HepG2 (cell line): ENCODE results near the gene MT4. TPM values are rescaled to one million over a fixed set of nuclear protein-coding genes. Genes with fewer than 3 reads are reported as not detected.

Experiments
- ATAC-seq: fragments of 200-7000 bp; cut with Tn5 transposase; 3 replicates; pipeline ENCODE4 v1.9.1; 2020; ENCODE audit warnings: mild to moderate bottlenecking, moderate library complexity
- Bru-seq: library from RNA; stranded (reverse); fragments of 400-500 nt; gene quantifications from one replicate; lab custom pipeline; 2021; lab: Mats Ljungman, UMichigan
- BruChase-seq, 2 experiments: library from RNA; stranded (reverse); fragments of 400-500 nt; gene quantifications; one replicate each; lab custom pipeline; 2021; lab: Mats Ljungman, UMichigan
- BruUV-seq: library from RNA; stranded (reverse); fragments of 400-500 nt; replicated peaks from 2 replicates; lab custom pipeline; 2021; lab: Mats Ljungman, UMichigan
- CTCF ChIA-PET: fragments of 300-600 bp; formaldehyde crosslinking; extraction: SDS; loops from one replicate; lab custom pipeline; 2021; ENCODE audit warnings: low total read pairs, inconsistent platforms, low intra/inter-chr PET ratio; lab: Yijun Ruan, JAX
- POLR2A ChIA-PET: fragments of 350-600 bp; sonication (Branson Sonifier 250); formaldehyde crosslinking; loops from one replicate; lab custom pipeline; 2020; ENCODE audit warnings: antibody characterized with exemption, inconsistent platforms; lab: Yijun Ruan, JAX
- DNase-seq: peaks from one replicate; pipeline ENCODE4 v3.0.0-alpha.2; 2015; ENCODE audit warnings: low spot score
- FAIRE-seq: peaks from 3 replicates; lab custom pipeline; 2011; peaks lifted over from hg19 to GRCh38; lab: Jason Lieb, UNC
- H2AFZ ChIP-seq: one replicate; pipeline ENCODE4 v1.6.1; 2011; ENCODE audit warnings: low read length, inconsistent platforms
- H3K27ac ChIP-seq: fragments of 300-600 bp; 3 replicates; pipeline ENCODE4 v1.8.0; 2011; ENCODE audit warnings: mixed run types, mild to moderate bottlenecking, mixed read lengths, low read length, inconsistent platforms; ENCODE audit not compliant: insufficient read depth; ENCODE audit errors: extremely low read length
- H3K27me3 ChIP-seq, 2 experiments: fragments of 200-600 bp in 1 of 2; 2 replicates in 1 of 2; 3 replicates in 1 of 2; pipeline versions ENCODE4 v1.6.0 to v1.8.0; 2011; ENCODE audit warnings: low read length in 2 of 2, mild to moderate bottlenecking in 2 of 2, moderate library complexity in 2 of 2, inconsistent platforms in 1 of 2; ENCODE audit not compliant: insufficient read depth in 2 of 2, control insufficient read depth in 1 of 2
- H3K36me3 ChIP-seq, 2 experiments: fragments of 200-600 bp in 1 of 2; replicated peaks in 1 of 2; 2 replicates in 1 of 2; 3 replicates in 1 of 2; pipeline versions ENCODE4 v1.5.1 to v1.8.0; 2011; ENCODE audit warnings: low read length in 2 of 2, inconsistent platforms in 1 of 2; ENCODE audit not compliant: insufficient read depth in 2 of 2, control insufficient read depth in 1 of 2
- H3K4me1 ChIP-seq: 2 replicates; pipeline ENCODE4 v1.5.1; 2012; ENCODE audit warnings: low read length, inconsistent platforms; ENCODE audit not compliant: insufficient read depth
- H3K4me2 ChIP-seq: 2 replicates; pipeline ENCODE4 v1.6.0; 2011; ENCODE audit warnings: low read depth, low read length, inconsistent platforms
- H3K4me3 ChIP-seq, 3 experiments: fragments of 200-600 bp in 1 of 3; sonication (generic), shearing (Covaris generic) in 1 of 3; replicated peaks in 1 of 3; 2 replicates each; pipeline ENCODE4 v1.5.1; 2011 to 2016; ENCODE audit warnings: low read length in 3 of 3, inconsistent platforms in 2 of 3, low read depth in 2 of 3, mild to moderate bottlenecking in 2 of 3, control low read depth in 1 of 3, mixed read lengths in 1 of 3; ENCODE audit not compliant: insufficient read depth in 1 of 3
- H3K79me2 ChIP-seq: one replicate; pipeline ENCODE4 v1.6.1; 2011; ENCODE audit warnings: low read length, inconsistent platforms; ENCODE audit not compliant: insufficient read depth
- H3K9ac ChIP-seq: 2 replicates; pipeline ENCODE4 v1.6.0; 2011; ENCODE audit warnings: mild to moderate bottlenecking, low read depth, low read length, inconsistent platforms; ENCODE audit not compliant: insufficient read depth
- H3K9me3 ChIP-seq: 2 replicates; pipeline ENCODE4 v1.5.1; 2012; ENCODE audit warnings: mild to moderate bottlenecking, low read length
- H4K20me1 ChIP-seq: 2 replicates; pipeline ENCODE4 v1.6.0; 2011; ENCODE audit warnings: inconsistent platforms, mild to moderate bottlenecking, low read length, moderate library complexity; ENCODE audit not compliant: insufficient read depth
- MTA1 ChIP-seq: sonication (generic); formaldehyde crosslinking; IDR thresholded peaks from 2 replicates; pipeline ENCODE4 v1.4.0; 2020; ENCODE audit warnings: missing genetic modification reagents, mild to moderate bottlenecking, borderline replicate concordance
- ZFP36L1 ChIP-seq: sonication (generic); formaldehyde crosslinking; IDR thresholded peaks from 2 replicates; pipeline ENCODE4 v1.8.0; 2022; ENCODE audit warnings: mild to moderate bottlenecking, missing genetic modification reagents, moderate library complexity
- WGBS: methylation state at CpG from one replicate; pipeline ENCODE4 v1.1.6; 2017; ENCODE audit warnings: low lambda C conversion rate; 5-methylcytosine and 5-hydroxymethylcytosine counted together
- in situ Hi-C: cut with HindIII; loops from 2 replicates; pipeline ENCODE4 v1.10.0; 2017; ENCODE audit warnings: low pct_unique_long_range_greater_than_20kb; ENCODE audit not compliant: extremely low pct_ligation_motif_present
- intact Hi-C: fragments of 100-400 bp; cut with micrococcal nuclease; formaldehyde crosslinking; loops from one replicate; pipeline ENCODE4 v1.10.0; 2022; ENCODE audit not compliant: unreplicated experiment
- long read RNA-seq, 2 experiments: library from RNA in 1 of 2; library from polyadenylated mRNA in 1 of 2; stranded (forward) in 1 of 2; unstranded in 1 of 2; transcript quantifications; one replicate each; pipeline ENCODE4 v2.0.0, GENCODE V29; 2019 to 2022
- polyA minus RNA-seq, 3 experiments: library from RNA; depleted of rRNA, polyadenylated mRNA; stranded (reverse); fragments of >200 nt; gene quantifications; 2 replicates each; pipeline ENCODE4 v1.2.3, GENCODE V29; 2011; ENCODE audit warnings: low replicate concordance in 1 of 3
- polyA plus RNA-seq, 8 experiments: library from polyadenylated mRNA; depleted of rRNA in 3 of 8; stranded (reverse) in 7 of 8; unstranded in 1 of 8; fragments of >200 nt; fragmentation: Illumina TruSeq in 4 of 8; extraction: Trizol in 4 of 8; gene quantifications; 2 replicates each; pipeline versions ENCODE4 v1.2.1 to v1.2.3, GENCODE V29; 2011 to 2016; ENCODE audit warnings: low read depth in 4 of 8, missing spikeins in 1 of 8, mixed read lengths in 1 of 8; ENCODE audit not compliant: insufficient read depth in 1 of 8
- total RNA-seq, 5 experiments: library from RNA; depleted of rRNA; stranded (reverse); fragments of >200 nt; fragmentation: Illumina TruSeq; extraction: Trizol; gene quantifications; 2 replicates each; pipeline ENCODE4 v1.2.3, GENCODE V29; 2016; ENCODE audit warnings: low read depth in 1 of 5

The MT4 gene
- total RNA-seq (2016; rRNA removed; fragmentation: Illumina TruSeq; extraction: Trizol), result not detected in 2 replicates
- not detected in 2 replicates for total RNA-seq (2016; cell fraction: cytosol; rRNA removed; fragmentation: Illumina TruSeq; extraction: Trizol; ENCODE audit: low read depth)
- not detected in 2 replicates for total RNA-seq (2016; cell fraction: insoluble cytoplasmic fraction; rRNA removed; fragmentation: Illumina TruSeq; extraction: Trizol)
- not detected in 2 replicates for total RNA-seq (2016; cell fraction: membrane; rRNA removed; fragmentation: Illumina TruSeq; extraction: Trizol)
- total RNA-seq (2016; cell fraction: nucleus; rRNA removed; fragmentation: Illumina TruSeq; extraction: Trizol), result not detected in 2 replicates
- polyA plus RNA-seq (2011; rRNA removed), result not detected in 2 replicates
- polyA plus RNA-seq (2011; cell fraction: cytosol; rRNA removed), result not detected in 2 replicates
- polyA plus RNA-seq (2011; cell fraction: nucleus; rRNA removed), result not detected in 2 replicates
- polyA plus RNA-seq (2012), result not detected in 2 replicates
- not detected in 2 replicates for polyA plus RNA-seq (2016; cell fraction: cytosol; fragmentation: Illumina TruSeq; extraction: Trizol; ENCODE audit: low read depth)
- not detected in 2 replicates for polyA plus RNA-seq (2016; cell fraction: insoluble cytoplasmic fraction; fragmentation: Illumina TruSeq; extraction: Trizol; ENCODE audit: low read depth)
- polyA plus RNA-seq (2016; cell fraction: membrane; fragmentation: Illumina TruSeq; extraction: Trizol; ENCODE audit: low read depth), result not detected in 2 replicates
- polyA plus RNA-seq (2016; cell fraction: nucleus; fragmentation: Illumina TruSeq; extraction: Trizol; ENCODE audit: insufficient read depth, low read depth), result not detected in 2 replicates
- polyA minus RNA-seq (2011; rRNA and poly(A)+ RNA removed; ENCODE audit: low replicate concordance), result not detected in 2 replicates
- not detected in 2 replicates for polyA minus RNA-seq (2011; cell fraction: cytosol; rRNA and poly(A)+ RNA removed)
- not detected in 2 replicates for polyA minus RNA-seq (2011; cell fraction: nucleus; rRNA and poly(A)+ RNA removed)
- not detected for Bru-seq, nascent RNA
- BruChase-seq, experiment 1, labeled RNA remaining after a 6-hour chase, result not detected
- BruChase-seq, experiment 2, labeled RNA remaining after a 2-hour chase, result not detected
- long read RNA-seq, experiment 1, result 0 reads
- long read RNA-seq, experiment 2, result 0 reads

GRCh38 chr16:56564793-56565477 is at the start of gene MT4:
Gene MT4 (plus strand): TSS chr16:56565073. CDS start chr16:56565129, 56 bp downstream.
- Histone ChIP-seq H2AFZ (no peak within 1 kb of the TSS), H3K79me2 (no peaks in the 10 kb centered on the region), H4K20me1 (no peaks in the 10 kb centered on the region), H3K36me3 (no peaks in the 10 kb centered on the region), H3K4me3 (no peak within 1 kb of the TSS), H3K27me3 (peaks cover 1 to 31% of the 10 kb centered on the region in 2 experiments; a peak in 3 of 5 replicates), H3K4me2 (no peak within 1 kb of the TSS), H3K9ac (no peak within 1 kb of the TSS), H3K9me3 (no peaks in the 10 kb centered on the region), H3K4me1 (peaks cover 22% of the 10 kb centered on the region), H3K27ac (no peak within 1 kb of the TSS)
- TF ChIP-seq ZFP36L1 (CRISPR knock-in tag), result no peak
- TF ChIP-seq MTA1, result peak; percentile 20; the same call in 1 of the 2 replicates
- in situ Hi-C loops, result no loop called here
- DNase-seq, result no peak
- 37% methylated on average over 10 of the region's 12 CpGs for WGBS
- ChIA-PET CTCF (no interaction called here), POLR2A (no interaction called here)
- intact Hi-C loops, result no loop called here
- ATAC-seq, result peak; percentile 31; the same call in 2 of the 3 replicates
- FAIRE-seq, result no peak
- BruUV-seq, result no TSS peak
